Neural cell (in vitro differentiated cells): ENCODE results near the gene DPYD.

ENCODE experiments used
- CTCF ChIP-seq: fragments of 450-650 bp; IDR thresholded peaks from 2 replicates; pipeline ENCODE4 v1.5.1; 2014; ENCODE audit warnings: antibody characterized with exemption, mild to moderate bottlenecking, moderate library complexity; ENCODE audit not compliant: poor library complexity, severe bottlenecking
- EP300 ChIP-seq: fragments of 450-650 bp; conservative IDR thresholded peaks from 2 replicates; pipeline ENCODE4 v1.6.1; 2014; ENCODE audit warnings: antibody characterized with exemption, mild to moderate bottlenecking, moderate library complexity; ENCODE audit not compliant: poor library complexity, severe bottlenecking
- EZH2 ChIP-seq: fragments of 200-600, 300-800 bp; shearing (Covaris generic), sonication (generic); IDR thresholded peaks from 2 replicates; pipeline ENCODE4 v1.6.1; 2014; ENCODE audit warnings: antibody characterized with exemption, low read length, borderline replicate concordance, mild to moderate bottlenecking; ENCODE audit not compliant: insufficient read depth, poor library complexity, severe bottlenecking
- POLR2AphosphoS5 ChIP-seq: IDR thresholded peaks from 2 replicates; pipeline ENCODE4 v1.6.1; 2012
- REST ChIP-seq: IDR thresholded peaks from 2 replicates; pipeline ENCODE4 v1.6.1; 2012; ENCODE audit warnings: borderline replicate concordance
- SMC3 ChIP-seq: fragments of 450-650 bp; conservative IDR thresholded peaks from 2 replicates; pipeline ENCODE4 v1.6.1; 2014; ENCODE audit warnings: antibody characterized with exemption, mild to moderate bottlenecking, moderate library complexity; ENCODE audit not compliant: poor library complexity
- TAF1 ChIP-seq: IDR thresholded peaks from 2 replicates; pipeline ENCODE4 v1.6.1; 2012; ENCODE audit warnings: low read depth

- TF ChIP-seq CTCF: no peak
- TF ChIP-seq EZH2: no peak
- TF ChIP-seq POLR2AphosphoS5: no peak
- TF ChIP-seq SMC3: no peak
- no peak for TF ChIP-seq TAF1
- TF ChIP-seq EP300: no peak
- no peak for TF ChIP-seq REST
Measured at GRCh38 chr1:97396463-97396862, 524.4 kb downstream of the DPYD start.
